Measurements from ENCODE around the gene POTEF. TPM values are rescaled to one million over a fixed set of nuclear protein-coding genes. Genes with fewer than 3 reads are reported as not detected.
"Not testable (repeated sequence)": the region's sequence is repeated elsewhere in the genome, so short reads cannot be mapped to it uniquely, and the experiment has no call there.

Gene POTEF
- total RNA-seq: not detected in 2 replicates
- not detected for polyA plus RNA-seq (2012)

DNA sequence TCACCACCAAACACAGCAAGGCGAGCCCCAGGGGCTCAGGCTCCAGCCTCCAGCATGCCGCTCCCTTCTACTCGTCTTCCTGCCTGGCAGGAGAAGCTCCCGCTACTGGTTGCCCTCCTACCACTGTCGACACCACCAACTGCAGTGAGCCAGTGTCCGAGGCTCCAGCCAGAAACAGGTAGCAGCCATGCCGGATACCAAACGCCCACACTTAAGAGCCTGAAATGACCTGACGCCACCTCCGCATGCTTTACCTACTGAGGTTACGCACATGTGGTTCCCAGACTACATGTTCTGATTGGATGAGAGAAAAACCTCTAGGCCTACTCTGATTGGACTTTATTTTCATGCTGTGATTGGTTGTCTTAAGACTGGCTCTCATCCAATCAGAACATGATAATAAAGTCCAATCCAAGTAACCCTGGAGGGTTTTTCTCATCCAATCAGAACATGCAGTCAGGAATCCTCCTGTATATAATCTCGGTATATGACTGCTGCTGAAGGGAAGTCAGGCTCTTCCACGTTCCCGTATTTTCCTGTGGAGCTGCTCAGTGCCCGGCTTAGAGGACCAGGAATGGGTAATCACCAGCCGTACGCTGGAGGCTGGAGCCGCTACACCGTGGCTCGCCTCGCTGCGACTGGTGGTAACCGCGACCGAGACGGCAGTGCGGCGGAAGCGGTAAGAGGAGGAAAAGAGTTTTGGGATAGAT is at the start of gene POTEF:
Gene POTEF (minus strand): TSS at position 103 of the 710 bp plus-strand sequence. CDS start 8,707 bp downstream, outside the sequence.
- not testable (repeated sequence) for DNase-seq (ENCODE audit: low read depth)

GRCh38 chr2:130174866-130175265 is 45.8 kb upstream of the POTEF start:
- DNase-seq (ENCODE audit: low read depth): not testable (repeated sequence)

DNA sequence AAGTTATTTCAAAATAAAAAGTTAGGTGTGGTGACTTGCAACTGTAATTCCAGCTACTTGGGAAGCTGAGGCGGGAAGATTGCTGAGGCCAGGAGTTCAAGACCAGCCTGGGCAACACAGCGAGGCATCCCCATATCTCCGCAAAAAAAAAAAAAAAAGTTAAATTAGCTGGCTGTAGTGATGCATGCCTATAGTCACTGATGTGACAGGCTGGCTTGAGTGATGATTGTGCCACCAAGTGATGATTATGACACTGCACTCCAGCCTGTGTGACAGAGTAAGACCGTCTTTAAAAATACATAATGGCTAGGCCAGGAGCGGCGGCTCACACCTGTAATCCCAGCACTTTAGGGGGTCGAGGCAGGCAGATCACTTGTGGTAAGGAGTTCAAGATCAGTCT is 40.9 kb upstream of the POTEF start:
- no peak for DNase-seq (ENCODE audit: low read depth)

GRCh38 chr2:130169163-130169562 is 40.1 kb upstream of the POTEF start:
- not testable (repeated sequence) for DNase-seq (ENCODE audit: low read depth)

GRCh38 chr2:130166611-130167010 is 37.6 kb upstream of the POTEF start:
- DNase-seq (ENCODE audit: low read depth): not testable (repeated sequence)

GRCh38 chr2:130165293-130166016 is 36.4 kb upstream of the POTEF start:
- no peak for DNase-seq (ENCODE audit: low read depth)

DNA sequence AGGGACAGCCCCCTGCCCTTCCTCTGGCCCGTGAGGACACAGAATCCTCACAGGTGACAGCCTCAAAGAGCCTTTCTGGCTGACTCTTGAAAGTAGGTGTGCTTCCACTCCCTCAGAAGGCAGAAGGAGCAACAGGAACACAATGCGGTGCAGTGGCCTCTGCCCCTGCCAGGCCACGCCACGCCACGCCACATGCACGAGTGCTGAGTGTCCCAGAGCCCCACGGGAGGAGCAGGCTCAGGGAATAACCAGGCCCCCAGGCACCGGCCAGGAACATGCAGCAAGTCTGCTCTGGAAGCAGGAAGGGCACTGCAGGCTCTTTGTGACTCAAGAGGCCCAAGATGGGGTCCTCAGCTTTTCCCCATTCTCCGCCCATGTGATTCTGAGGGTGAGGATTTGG is 33.9 kb upstream of the POTEF start:
- DNase-seq (ENCODE audit: low read depth): no peak

DNA sequence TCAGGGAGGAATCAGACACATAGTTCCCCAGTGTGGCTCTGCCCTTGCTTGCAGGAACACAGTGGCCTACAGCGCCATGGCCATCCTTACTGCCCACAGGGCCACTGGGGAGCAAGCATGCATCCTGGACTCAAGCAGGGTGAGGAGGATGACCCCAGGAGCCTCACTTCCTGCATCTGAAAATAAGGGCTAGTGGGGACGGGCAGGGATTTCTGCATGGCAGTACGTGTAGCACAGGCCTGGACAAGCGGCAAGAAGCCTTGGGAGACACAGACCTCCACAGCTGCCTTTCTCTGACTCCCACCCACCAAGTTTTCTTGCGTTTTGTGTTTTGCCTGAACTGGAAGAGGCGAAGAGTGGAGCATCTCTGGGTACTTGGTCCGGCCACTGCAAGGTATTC is 33.5 kb upstream of the POTEF start:
- not testable (repeated sequence) for DNase-seq (ENCODE audit: low read depth)

GRCh38 chr2:130160838-130161705 is 32.0 kb upstream of the POTEF start:
- DNase-seq (ENCODE audit: low read depth): not testable (repeated sequence)

GRCh38 chr2:130160131-130160530 is 31.1 kb upstream of the POTEF start:
- no peak for DNase-seq (ENCODE audit: low read depth)

- not testable (repeated sequence) for DNase-seq (ENCODE audit: low read depth)
Observed at GRCh38 chr2:130159376-130159775, 30.4 kb upstream of the POTEF start.

DNA sequence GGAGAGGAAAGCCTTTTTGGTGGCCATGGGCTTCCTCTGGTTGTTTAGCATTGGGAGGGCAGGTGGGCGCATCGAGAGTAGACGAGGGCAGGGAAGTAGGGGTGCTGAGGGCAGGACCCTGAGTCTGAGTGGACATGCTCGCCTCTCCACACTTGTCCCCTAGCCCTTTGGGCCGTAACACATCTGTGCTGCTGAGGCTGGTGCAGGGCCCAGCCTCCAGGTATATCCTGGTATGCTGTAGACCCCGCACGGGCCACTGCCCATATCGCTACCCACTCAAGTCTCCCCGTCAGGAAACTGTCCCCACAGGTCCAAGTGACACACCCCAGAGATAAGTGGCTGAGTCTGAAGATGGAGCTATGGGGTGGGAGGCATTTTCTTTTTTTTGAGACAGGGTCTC is 29.6 kb upstream of the POTEF start:
- DNase-seq (ENCODE audit: low read depth): no peak

DNA sequence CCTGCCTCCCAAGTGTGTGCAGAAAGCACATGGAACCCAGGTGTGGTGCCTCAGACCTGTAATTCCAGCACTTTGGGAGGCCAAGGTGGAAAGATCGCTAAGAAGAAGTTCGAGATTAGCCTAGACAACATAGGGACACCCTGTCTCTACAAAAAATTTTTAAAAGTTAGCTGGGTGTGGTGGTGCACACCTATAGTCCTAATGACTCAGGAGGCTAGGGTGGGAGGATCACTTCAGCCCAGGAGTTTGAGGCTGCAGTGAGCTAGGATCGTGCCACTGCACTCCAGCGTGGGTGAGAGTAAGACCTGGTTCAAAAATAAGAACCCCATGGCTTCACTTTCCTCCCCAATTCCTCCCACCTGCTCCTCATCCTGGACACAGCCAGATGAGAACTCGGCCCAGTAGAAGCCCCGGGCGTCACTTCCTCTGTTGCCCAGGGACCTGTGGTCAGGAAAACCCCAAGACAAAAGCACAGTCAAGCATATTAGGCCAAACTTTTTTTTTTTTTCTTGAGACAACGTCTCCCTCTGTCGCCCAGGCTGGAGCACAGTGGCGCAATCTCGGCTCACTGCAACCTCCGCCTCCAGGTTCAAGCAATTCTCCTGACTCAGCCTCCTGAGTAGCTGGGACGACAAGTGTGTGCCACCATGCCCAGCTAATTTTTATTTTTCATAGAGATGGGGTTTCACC is 28.9 kb upstream of the POTEF start:
- DNase-seq (ENCODE audit: low read depth): not testable (repeated sequence)

- DNase-seq (ENCODE audit: low read depth): not testable (repeated sequence)
Observed at GRCh38 chr2:130157354-130157753, 28.3 kb upstream of the POTEF start.

DNA sequence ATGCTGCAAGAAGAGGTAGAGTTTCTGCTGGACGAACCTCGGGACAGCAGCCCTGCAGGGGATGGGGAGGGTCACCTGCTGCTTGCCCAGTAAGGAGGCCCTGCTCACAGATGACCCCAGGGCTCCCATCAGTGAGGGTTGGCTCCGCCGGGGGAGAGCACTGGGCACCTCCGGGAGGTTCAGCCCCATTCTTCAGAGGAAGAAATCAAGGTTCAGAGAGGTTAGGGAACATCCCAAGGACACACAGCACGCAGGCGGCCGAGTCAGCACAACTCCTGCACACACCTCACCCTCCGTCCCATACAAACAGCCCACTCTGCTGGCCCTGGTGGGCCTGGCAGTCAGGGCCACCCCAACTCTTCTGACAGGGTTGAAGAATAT is 27.6 kb upstream of the POTEF start:
- no peak for DNase-seq (ENCODE audit: low read depth)

DNA sequence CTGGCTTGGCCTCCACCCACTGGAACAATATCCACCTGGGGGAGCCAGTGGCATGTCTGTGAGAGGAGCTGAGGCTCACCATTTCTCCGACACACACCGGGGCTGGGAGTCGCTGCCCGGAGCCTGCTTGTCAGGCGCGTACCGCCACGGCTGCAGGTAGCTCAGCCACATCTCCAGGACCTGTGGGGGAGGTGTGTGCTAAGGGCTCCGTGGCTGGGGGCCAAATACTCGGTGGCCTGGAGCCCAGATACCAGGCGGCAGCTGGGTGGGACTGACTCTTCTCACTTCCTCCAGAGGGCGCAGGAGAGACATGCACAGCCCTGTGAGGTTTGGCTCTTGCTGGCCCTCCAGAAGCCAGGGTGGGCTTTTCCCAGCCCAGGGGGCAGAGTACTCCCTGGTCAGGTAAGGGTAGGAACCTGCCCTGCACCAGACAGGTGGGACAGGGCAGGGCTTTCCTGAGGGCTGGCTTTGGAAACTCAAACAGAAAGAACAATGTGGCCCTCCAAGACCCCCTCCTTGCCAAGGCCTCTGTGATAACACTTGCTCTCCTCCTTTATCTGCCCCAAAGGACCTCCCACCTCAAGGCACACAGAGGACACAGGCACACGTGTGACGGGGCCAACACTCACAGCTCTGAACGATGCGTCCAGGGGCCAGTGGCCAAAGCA is 27.1 kb upstream of the POTEF start:
- DNase-seq (ENCODE audit: low read depth): peak; percentile 61

GRCh38 chr2:130154773-130155765 is 26.0 kb upstream of the POTEF start:
- DNase-seq (ENCODE audit: low read depth): no peak

DNA sequence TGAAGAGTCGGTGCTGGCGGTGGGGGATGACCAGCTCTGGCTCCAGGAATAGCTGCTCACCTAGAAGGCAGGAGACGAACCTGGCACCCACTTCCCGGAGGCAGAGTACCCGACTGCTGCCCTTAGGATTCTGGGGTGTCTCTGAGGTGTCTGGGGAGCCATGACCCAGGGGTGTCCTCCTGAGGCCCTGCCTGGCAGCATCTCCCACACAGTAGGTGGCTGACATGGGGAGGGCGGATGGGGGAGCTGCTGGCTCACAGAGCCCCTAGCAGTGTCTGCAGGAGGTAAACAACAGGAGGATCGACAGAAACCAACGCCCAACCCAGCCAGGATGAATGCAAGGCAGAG is 25.4 kb upstream of the POTEF start:
- DNase-seq (ENCODE audit: low read depth): not testable (repeated sequence)

GRCh38 chr2:130153721-130154422 is 24.9 kb upstream of the POTEF start:
- DNase-seq (ENCODE audit: low read depth): not testable (repeated sequence)

All from myocyte (in vitro differentiated cells).